Measurements from ENCODE around the gene DLX1. TPM values are rescaled to one million over a fixed set of nuclear protein-coding genes. Genes with fewer than 3 reads are reported as not detected.

DLX1 gene
- total RNA-seq (not detected), total RNA-seq (0 to 0.18 (median 0) reads per million in 172 experiments)
- polyA plus RNA-seq (2013, experiment 1 of 2) = not detected
- polyA plus RNA-seq (2013, experiment 2 of 2) = 0.03 TPM

GRCh38 chr2:172085460-172086159, at the start of gene DLX1:
Gene DLX1 (plus strand): TSS chr2:172085507. CDS start chr2:172085678, 171 bp downstream.
- Histone ChIP-seq H3K4me1 (ENCODE audit: insufficient read depth, low read length) (peaks cover 81% of the 10 kb centered on the region), H3K27me3 (ENCODE audit: control insufficient read depth in 1 of 2, insufficient read depth in 2 of 2, low read length in 2 of 2) (peaks cover 100% of the 10 kb centered on the region in 2 experiments), H3K4me3 (ENCODE audit: low read length) (peak within 1 kb of the TSS; percentile 41), H3K9me3 (ENCODE audit: control insufficient read depth in 1 of 2, insufficient read depth in 1 of 2, low read length in 2 of 2) (peaks cover 16 to 86% of the 10 kb centered on the region in 2 experiments), H3K36me3 (ENCODE audit: insufficient read depth, low read length) (no peaks in the 10 kb centered on the region), H3K27ac (ENCODE audit: low read depth in 1 of 2, low read length in 2 of 2) (no peak within 1 kb of the TSS)
- ChIA-PET CTCF (interaction anchor here (1.3 kb wide), 2 partner anchors 21 to 376 kb away, joined by 3 to 4 read pairs; no protein-coding TSS in a partner anchor), POLR2A (interaction anchor here (1.0 to 2.5 kb wide), 3 partner anchors 10 to 410 kb away, joined by 3 to 9 read pairs (median 4); no protein-coding TSS in a partner anchor)
- Mint-ChIP-seq H3K27me3 (peaks cover 100% of the 10 kb centered on the region), H3K36me3 (ENCODE audit: low read depth) (peaks cover 11% of the 10 kb centered on the region), H3K9me3 (no peaks in the 10 kb centered on the region), H3K4me3 (peak within 1 kb of the TSS; percentile 77), H3K4me1 (ENCODE audit: low read depth) (peaks cover 75% of the 10 kb centered on the region), H3K27ac (peak within 1 kb of the TSS; percentile 78)
- intact Hi-C loops (cut with DNase I, micrococcal nuclease) = loop anchor here (2.0 kb wide), 1 partner anchor 17 kb away; the partner anchor contains the start of gene DLX2 (in 2 of the 2)
- TF ChIP-seq CTCF (IDR thresholded peaks at IDR 0.05) = no peak
- ATAC-seq (ENCODE audit: poor library complexity) (peak; percentile 59), DNase-seq (peak in 1 of 14 experiments; percentile 31)

DNA sequence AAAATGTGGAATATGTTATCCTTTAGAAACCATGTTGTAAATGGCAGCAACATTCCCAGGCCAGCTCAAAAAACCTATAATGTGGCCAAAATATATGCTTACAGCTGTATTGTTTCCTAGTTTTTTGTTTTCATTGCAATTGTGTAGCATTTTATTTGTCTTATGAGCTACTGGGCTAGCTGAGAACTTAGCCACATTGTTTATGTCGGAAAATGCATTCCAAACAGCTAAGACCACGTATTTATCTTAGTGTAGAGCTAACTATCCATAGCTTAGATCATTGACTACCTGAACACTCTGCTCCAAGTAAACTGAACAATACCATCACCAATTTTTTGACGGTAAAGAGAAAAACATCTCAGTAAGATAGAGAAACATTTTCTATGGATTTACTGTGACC, 47.2 kb upstream of the DLX1 start:
- H3K36me3 Mint-ChIP-seq (ENCODE audit: low read depth) = no peaks in the 10 kb centered on the region

DNA sequence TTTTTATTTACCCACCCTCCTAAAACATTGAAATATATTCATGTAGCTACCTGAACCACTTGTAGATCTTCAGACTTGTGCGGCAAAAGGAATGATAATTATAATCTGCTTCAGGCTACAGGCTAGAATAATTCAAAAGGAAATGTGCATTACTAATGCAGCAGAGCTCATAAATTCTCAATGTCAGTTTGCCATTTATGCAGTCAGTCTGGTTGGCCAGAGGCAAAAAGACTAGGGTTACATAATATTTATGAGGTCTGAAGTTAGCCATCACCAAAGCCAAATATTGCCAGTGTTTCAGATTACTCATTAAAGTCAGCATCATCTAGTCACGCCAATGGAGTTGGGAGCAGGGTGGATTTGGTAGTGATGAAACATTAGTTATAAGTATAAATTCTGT, 46.7 kb upstream of the DLX1 start:
- no peaks in the 10 kb centered on the region for H3K4me1 ChIP-seq (ENCODE audit: insufficient read depth, low read length)
- TF ChIP-seq CTCF (IDR thresholded peaks at IDR 0.05) = no peak
- ATAC-seq (ENCODE audit: poor library complexity) (no peak), DNase-seq (no peak)
- H3K4me1 Mint-ChIP-seq (ENCODE audit: low read depth) = no peaks in the 10 kb centered on the region
- H3K27me3 ChIP-seq (ENCODE audit: control insufficient read depth in 1 of 2, insufficient read depth in 2 of 2, low read length in 2 of 2) = no peaks in the 10 kb centered on the region
- no peaks in the 10 kb centered on the region for H3K9me3 ChIP-seq (ENCODE audit: control insufficient read depth in 1 of 2, insufficient read depth in 1 of 2, low read length in 2 of 2)
- H3K36me3 ChIP-seq (ENCODE audit: insufficient read depth, low read length) = no peaks in the 10 kb centered on the region
- H3K27ac ChIP-seq (ENCODE audit: low read depth in 1 of 2, low read length in 2 of 2) = no peak overlapping the region
- no peak overlapping the region for H3K4me3 ChIP-seq (ENCODE audit: low read length)
- no peaks in the 10 kb centered on the region for H3K27me3 Mint-ChIP-seq
- ChIA-PET CTCF (no interaction called here), POLR2A (no interaction called here)
- H3K9me3 Mint-ChIP-seq = no peaks in the 10 kb centered on the region
- H3K36me3 Mint-ChIP-seq (ENCODE audit: low read depth) = no peaks in the 10 kb centered on the region
- no peak overlapping the region for H3K27ac Mint-ChIP-seq
- intact Hi-C loops (cut with DNase I, micrococcal nuclease) = no loop called here
- H3K4me3 Mint-ChIP-seq = no peak overlapping the region

More for the DNA sequence above, 47.2 kb upstream of the DLX1 start:
- no peaks in the 10 kb centered on the region for H3K9me3 ChIP-seq (ENCODE audit: control insufficient read depth in 1 of 2, insufficient read depth in 1 of 2, low read length in 2 of 2)
- ATAC-seq (ENCODE audit: poor library complexity) (no peak), DNase-seq (no peak)
- no peaks in the 10 kb centered on the region for H3K27me3 ChIP-seq (ENCODE audit: control insufficient read depth in 1 of 2, insufficient read depth in 2 of 2, low read length in 2 of 2)
- POLR2A ChIA-PET = no interaction called here
- H3K9me3 Mint-ChIP-seq = no peaks in the 10 kb centered on the region
- CTCF ChIA-PET = no interaction called here
- no peaks in the 10 kb centered on the region for H3K4me1 Mint-ChIP-seq (ENCODE audit: low read depth)
- no peaks in the 10 kb centered on the region for H3K4me1 ChIP-seq (ENCODE audit: insufficient read depth, low read length)
- no peak overlapping the region for H3K27ac Mint-ChIP-seq
- intact Hi-C loops (cut with DNase I, micrococcal nuclease) = no loop called here
- no peak for TF ChIP-seq CTCF (IDR thresholded peaks at IDR 0.05)
- H3K4me3 ChIP-seq (ENCODE audit: low read length) = no peak overlapping the region
- no peaks in the 10 kb centered on the region for H3K27me3 Mint-ChIP-seq
- no peak overlapping the region for H3K4me3 Mint-ChIP-seq
- no peak overlapping the region for H3K27ac ChIP-seq (ENCODE audit: low read depth in 1 of 2, low read length in 2 of 2)
- H3K36me3 ChIP-seq (ENCODE audit: insufficient read depth, low read length) = no peaks in the 10 kb centered on the region

Data from CD4-positive, alpha-beta T cell (primary cell).